PC-9 (cell line): ENCODE results near the gene LINC00632. TPM values are rescaled to one million over a fixed set of nuclear protein-coding genes. Genes with fewer than 3 reads are reported as not detected.

Experiments used
- BruUV-seq: library from RNA; stranded (reverse); fragments of 400-500 nt; replicated peaks from 2 replicates; lab custom pipeline; 2021; lab: Mats Ljungman, UMichigan
- CTCF ChIA-PET: fragments of 300-600 bp; sonication (Branson Sonifier 250); formaldehyde crosslinking; loops from one replicate; lab custom pipeline; 2022; ENCODE audit warnings: antibody characterized with exemption; lab: Charles Lee
- POLR2A ChIA-PET: fragments of 300-600 bp; sonication (Branson Sonifier 250); formaldehyde crosslinking; loops from one replicate; lab custom pipeline; 2022; ENCODE audit warnings: antibody characterized with exemption; ENCODE audit not compliant: unreplicated experiment; lab: Charles Lee
- DNase-seq, 2 experiments: peaks; one replicate each; pipeline versions ENCODE4 v3.0.0 to v3.0.0-alpha.2; 2015 to 2022; ENCODE audit warnings: mixed read lengths in 1 of 2
- H2AFZ ChIP-seq: fragments of 200-600 bp; sonication (generic); 2 replicates; pipeline ENCODE4 v1.8.1; 2017; ENCODE audit warnings: antibody characterized with exemption
- H3F3A ChIP-seq: fragments of 200-600 bp; sonication (generic); 2 replicates; pipeline ENCODE4 v1.8.1; 2017; ENCODE audit warnings: antibody characterized with exemption, mild to moderate bottlenecking, low read depth; ENCODE audit not compliant: insufficient read depth
- H3K27ac ChIP-seq: fragments of 200-600 bp; sonication (generic); 2 replicates; pipeline ENCODE4 v1.6.1; 2016; ENCODE audit warnings: mixed run types
- H3K27me3 ChIP-seq: fragments of 200-600 bp; sonication (generic); 2 replicates; pipeline ENCODE4 v1.6.1; 2016; ENCODE audit warnings: low read depth, mixed run types; ENCODE audit not compliant: insufficient read depth
- H3K36me3 ChIP-seq: fragments of 200-600 bp; sonication (generic); 2 replicates; pipeline ENCODE4 v1.6.1; 2016; ENCODE audit warnings: low read depth, mixed run types
- H3K4me1 ChIP-seq: fragments of 200-600 bp; sonication (generic); replicated peaks from 2 replicates; pipeline ENCODE4 v1.6.1; 2016; ENCODE audit warnings: mixed run types; ENCODE audit not compliant: insufficient read depth
- H3K4me2 ChIP-seq: fragments of 200-600 bp; sonication (generic); 2 replicates; pipeline ENCODE4 v1.6.1; 2017; ENCODE audit warnings: mixed run types
- H3K4me3 ChIP-seq: fragments of 200-600 bp; sonication (generic); 2 replicates; pipeline ENCODE4 v1.6.1; 2016; ENCODE audit warnings: mixed run types
- H3K79me2 ChIP-seq: fragments of 200-600 bp; sonication (generic); 2 replicates; pipeline ENCODE4 v1.6.1; 2017; ENCODE audit warnings: low read depth, mixed run types
- H3K9me2 ChIP-seq: fragments of 200-600 bp; sonication (generic); 2 replicates; pipeline ENCODE4 v1.8.1; 2017; ENCODE audit warnings: mild to moderate bottlenecking; ENCODE audit not compliant: insufficient read depth
- H3K9me3 ChIP-seq: fragments of 200-600 bp; sonication (generic); 2 replicates; pipeline ENCODE4 v1.8.1; 2016; ENCODE audit warnings: low read depth; ENCODE audit not compliant: insufficient read depth
- H4K20me1 ChIP-seq: fragments of 200-600 bp; sonication (generic); 2 replicates; pipeline ENCODE4 v1.8.1; 2017; ENCODE audit not compliant: insufficient read depth
- EZH2 ChIP-seq: fragments of 200-600 bp; sonication (generic); IDR thresholded peaks from 2 replicates; pipeline ENCODE4 v1.8.0; 2017; ENCODE audit warnings: antibody characterized with exemption, low read depth
- intact Hi-C: fragments of 100-400 bp; cut with micrococcal nuclease; formaldehyde crosslinking; loops from one replicate; pipeline ENCODE4 v1.10.0; 2022; ENCODE audit not compliant: unreplicated experiment
- total RNA-seq: library from RNA; stranded (reverse); gene quantifications from 2 replicates; pipeline ENCODE4 v1.2.3, GENCODE V29; 2021
- TF ChIP-seq, protein P1 (sequence below): fragments of 200-600 bp; sonication (generic); conservative IDR thresholded peaks from 2 replicates; pipeline ENCODE4 v1.6.1; 2017; ENCODE audit warnings: mixed run types, antibody characterized with exemption, mild to moderate bottlenecking, moderate library complexity

The LINC00632 gene
- total RNA-seq, 1 experiment from 2014 or later, result 0.46 TPM

DNA sequence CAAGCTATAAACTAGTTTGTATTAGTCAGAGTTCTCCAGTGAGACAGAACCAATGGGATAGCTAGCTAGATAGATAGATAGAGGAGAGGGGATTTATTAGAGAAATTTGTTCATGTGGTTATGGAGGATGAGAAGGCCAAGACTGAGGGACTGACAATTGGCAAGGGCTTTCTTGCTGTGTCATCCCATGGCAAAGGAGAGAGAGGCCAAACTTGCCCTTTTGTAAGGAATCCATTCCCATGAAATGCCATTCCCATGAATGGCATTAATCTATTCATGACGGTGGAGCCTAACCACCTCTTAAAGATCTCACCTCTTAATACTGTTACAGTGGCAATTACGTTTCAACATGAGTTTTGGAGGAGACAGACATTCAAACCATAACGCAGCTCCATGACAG, 58.1 kb downstream of the LINC00632 start:
- Histone ChIP-seq H3K9me3 (no peaks in the 10 kb centered on the region), H3K4me3 (no peak overlapping the region), H3K79me2 (no peaks in the 10 kb centered on the region), H4K20me1 (no peaks in the 10 kb centered on the region), H2AFZ (no peak overlapping the region), H3F3A (no peaks in the 10 kb centered on the region), H3K27me3 (no peaks in the 10 kb centered on the region; the same call in 1 of the 2 replicates), H3K4me2 (no peak overlapping the region), H3K9me2 (no peaks in the 10 kb centered on the region), H3K27ac (no peak overlapping the region), H3K4me1 (no peaks in the 10 kb centered on the region), H3K36me3 (no peaks in the 10 kb centered on the region)
- CTCF ChIA-PET, result no interaction called here
- DNase-seq, result no peak
- POLR2A ChIA-PET, result no interaction called here
- no peak for TF ChIP-seq EZH2
- TF ChIP-seq, protein P1, sequence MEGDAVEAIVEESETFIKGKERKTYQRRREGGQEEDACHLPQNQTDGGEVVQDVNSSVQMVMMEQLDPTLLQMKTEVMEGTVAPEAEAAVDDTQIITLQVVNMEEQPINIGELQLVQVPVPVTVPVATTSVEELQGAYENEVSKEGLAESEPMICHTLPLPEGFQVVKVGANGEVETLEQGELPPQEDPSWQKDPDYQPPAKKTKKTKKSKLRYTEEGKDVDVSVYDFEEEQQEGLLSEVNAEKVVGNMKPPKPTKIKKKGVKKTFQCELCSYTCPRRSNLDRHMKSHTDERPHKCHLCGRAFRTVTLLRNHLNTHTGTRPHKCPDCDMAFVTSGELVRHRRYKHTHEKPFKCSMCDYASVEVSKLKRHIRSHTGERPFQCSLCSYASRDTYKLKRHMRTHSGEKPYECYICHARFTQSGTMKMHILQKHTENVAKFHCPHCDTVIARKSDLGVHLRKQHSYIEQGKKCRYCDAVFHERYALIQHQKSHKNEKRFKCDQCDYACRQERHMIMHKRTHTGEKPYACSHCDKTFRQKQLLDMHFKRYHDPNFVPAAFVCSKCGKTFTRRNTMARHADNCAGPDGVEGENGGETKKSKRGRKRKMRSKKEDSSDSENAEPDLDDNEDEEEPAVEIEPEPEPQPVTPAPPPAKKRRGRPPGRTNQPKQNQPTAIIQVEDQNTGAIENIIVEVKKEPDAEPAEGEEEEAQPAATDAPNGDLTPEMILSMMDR, result no peak
- BruUV-seq, result no TSS peak
- intact Hi-C loops, result loop anchor here (5.0 kb wide), 1 partner anchor 1840 kb away; no protein-coding TSS in a partner anchor

DNA sequence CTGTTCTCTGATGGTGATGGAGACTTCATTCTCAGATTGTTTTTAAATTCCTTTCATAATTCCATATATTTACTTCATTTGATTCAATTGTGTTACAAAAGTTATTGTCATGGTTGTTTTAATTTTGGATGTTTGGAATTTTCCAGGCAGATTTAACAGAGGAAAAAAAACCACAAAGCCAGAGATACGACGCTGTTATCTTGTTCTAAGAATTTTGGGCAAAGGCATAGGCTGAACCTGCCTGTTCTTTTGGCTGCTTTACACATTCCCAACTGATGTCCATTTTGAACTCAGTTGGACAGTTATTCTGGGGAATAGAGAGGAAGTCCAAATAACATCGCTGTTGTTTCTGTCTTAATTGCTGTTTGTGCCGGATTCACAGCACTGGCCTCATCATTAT, 65.7 kb downstream of the LINC00632 start:
- POLR2A ChIA-PET, result no interaction called here
- DNase-seq, result no peak
- intact Hi-C loops, result no loop called here
- Histone ChIP-seq H3K79me2 (no peaks in the 10 kb centered on the region), H3K4me2 (no peak overlapping the region), H2AFZ (no peak overlapping the region), H3K4me1 (no peaks in the 10 kb centered on the region), H3K27ac (no peak overlapping the region), H3K36me3 (no peaks in the 10 kb centered on the region), H4K20me1 (no peaks in the 10 kb centered on the region), H3F3A (no peaks in the 10 kb centered on the region), H3K9me3 (no peaks in the 10 kb centered on the region), H3K4me3 (no peak overlapping the region), H3K9me2 (no peaks in the 10 kb centered on the region), H3K27me3 (peaks cover 6% of the 10 kb centered on the region)
- BruUV-seq, result no TSS peak
- CTCF ChIA-PET, result no interaction called here
- TF ChIP-seq, protein P1, result no peak

DNA sequence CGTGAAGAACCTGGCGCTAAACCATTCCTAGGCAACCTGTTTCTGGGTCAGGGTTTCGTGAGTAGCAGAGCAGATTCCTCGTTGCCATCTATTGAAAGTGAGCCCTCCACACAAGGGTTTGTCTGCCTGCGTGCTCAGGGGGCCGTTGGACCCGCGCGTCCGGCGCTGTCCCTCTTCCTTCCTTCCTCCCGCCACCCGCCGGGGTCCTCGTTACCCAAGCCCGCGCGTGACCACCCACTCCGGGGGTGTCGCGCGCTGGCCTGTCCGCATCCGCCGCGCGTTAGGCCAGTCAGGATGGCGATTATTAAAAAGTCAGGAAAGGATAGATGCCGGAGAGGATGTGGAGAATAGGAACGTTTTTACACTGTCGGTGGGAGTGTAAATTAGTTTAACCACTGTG, 66.8 kb downstream of the LINC00632 start:
- H2AFZ ChIP-seq, result no peak overlapping the region
- DNase-seq, result no peak
- peaks cover 6% of the 10 kb centered on the region for H3K27me3 ChIP-seq
- H3F3A ChIP-seq, result no peaks in the 10 kb centered on the region
- POLR2A ChIA-PET, result no interaction called here
- BruUV-seq, result no TSS peak
- intact Hi-C loops, result no loop called here
- CTCF ChIA-PET, result no interaction called here
- TF ChIP-seq EZH2, result no peak
- TF ChIP-seq, protein P1, result no peak
- no peaks in the 10 kb centered on the region for H3K9me2 ChIP-seq
- no peak overlapping the region for H3K4me2 ChIP-seq
- H3K4me1 ChIP-seq, result no peaks in the 10 kb centered on the region
- no peaks in the 10 kb centered on the region for H3K79me2 ChIP-seq
- no peak overlapping the region for H3K4me3 ChIP-seq
- no peak overlapping the region for H3K27ac ChIP-seq
- H4K20me1 ChIP-seq, result no peaks in the 10 kb centered on the region
- H3K9me3 ChIP-seq, result no peaks in the 10 kb centered on the region
- no peaks in the 10 kb centered on the region for H3K36me3 ChIP-seq
